AG04449 (cell line): ENCODE data around the gene KCNMB1.

Source experiments
- CTCF ChIA-PET: fragments of 350-600 bp; formaldehyde crosslinking; extraction: SDS; loops from one replicate; lab custom pipeline; 2021; ENCODE audit warnings: antibody characterized with exemption; lab: Yijun Ruan, JAX
- POLR2A ChIA-PET: fragments of 400-600, 350-600 bp; formaldehyde crosslinking; extraction: SDS; loops from one replicate; lab custom pipeline; 2020; ENCODE audit warnings: antibody characterized with exemption, inconsistent platforms; lab: Yijun Ruan, JAX
- DNase-seq: peaks from one replicate; pipeline ENCODE4 v3.0.0-alpha.2; 2010; ENCODE audit warnings: low read depth, low spot score
- H3K4me3 ChIP-seq: 2 replicates; pipeline ENCODE4 v1.5.1; 2011; ENCODE audit warnings: low read depth, mild to moderate bottlenecking, control low read depth, low read length
- CTCF ChIP-seq: IDR thresholded peaks from one replicate; pipeline ENCODE4 v1.5.1; 2011; ENCODE audit warnings: mild to moderate bottlenecking, moderate library complexity, low read length, control low read depth, inconsistent platforms; ENCODE audit not compliant: insufficient read depth; ENCODE audit errors: missing control alignments

KCNMB1 gene

GRCh38 chr5:170388818-170389549, at the start of gene KCNMB1:
Gene KCNMB1, minus strand, starts transcription at chr5:170389367. Its CDS starts 3,920 bp downstream, at chr5:170385447.
- TF ChIP-seq CTCF: no peak
- ChIA-PET CTCF (no interaction called here), POLR2A (no interaction called here)
- DNase-seq: no peak
- peak within 1 kb of the TSS; percentile 6; the same call in 1 of the 2 replicates for H3K4me3 ChIP-seq

GRCh38 chr5:170438581-170438980, 49.4 kb upstream of the KCNMB1 start:
- H3K4me3 ChIP-seq: no peak overlapping the region
- no peak for TF ChIP-seq CTCF
- no peak for DNase-seq
- ChIA-PET POLR2A (no interaction called here), CTCF (interaction anchor here (1.0 to 2.8 kb wide), 5 partner anchors 170 to 193 kb away, joined by 3 to 22 read pairs (median 11); no protein-coding TSS in a partner anchor)

GRCh38 chr5:170437621-170438375, 48.6 kb upstream of the KCNMB1 start:
- CTCF ChIA-PET: interaction anchor here (0.8 to 2.8 kb wide), 6 partner anchors 135 to 194 kb away, joined by 3 to 22 read pairs (median 9); no protein-coding TSS in a partner anchor
- POLR2A ChIA-PET: no interaction called here

GRCh38 chr5:170436335-170436734, 47.2 kb upstream of the KCNMB1 start:
- no peak overlapping the region for H3K4me3 ChIP-seq
- TF ChIP-seq CTCF: no peak
- CTCF ChIA-PET: interaction anchor here (0.7 to 7.2 kb wide), 10 partner anchors 9 to 199 kb away, joined by 3 to 176 read pairs (median 4); no protein-coding TSS in a partner anchor
- DNase-seq: no peak
- POLR2A ChIA-PET: no interaction called here

More at GRCh38 chr5:170437621-170438375, 48.6 kb upstream of the KCNMB1 start:
- TF ChIP-seq CTCF: no peak
- DNase-seq: no peak
- no peak overlapping the region for H3K4me3 ChIP-seq

- TF ChIP-seq CTCF: peak; percentile 95
- no peak overlapping the region for H3K4me3 ChIP-seq
- CTCF ChIA-PET: interaction anchor here (0.7 to 7.2 kb wide), 30 partner anchors 9 to 356 kb away, joined by 3 to 292 read pairs (median 4); no protein-coding TSS in a partner anchor
- DNase-seq: no peak
- POLR2A ChIA-PET: interaction anchor here (0.8 to 1.2 kb wide), 2 partner anchors 187 to 198 kb away, joined by 3 read pairs; no protein-coding TSS in a partner anchor
These were observed 45.9 kb upstream of the KCNMB1 start for GRCh38 chr5:170434966-170435605.
